ENCODE data around the gene CD8B.

CD8B gene

DNA sequence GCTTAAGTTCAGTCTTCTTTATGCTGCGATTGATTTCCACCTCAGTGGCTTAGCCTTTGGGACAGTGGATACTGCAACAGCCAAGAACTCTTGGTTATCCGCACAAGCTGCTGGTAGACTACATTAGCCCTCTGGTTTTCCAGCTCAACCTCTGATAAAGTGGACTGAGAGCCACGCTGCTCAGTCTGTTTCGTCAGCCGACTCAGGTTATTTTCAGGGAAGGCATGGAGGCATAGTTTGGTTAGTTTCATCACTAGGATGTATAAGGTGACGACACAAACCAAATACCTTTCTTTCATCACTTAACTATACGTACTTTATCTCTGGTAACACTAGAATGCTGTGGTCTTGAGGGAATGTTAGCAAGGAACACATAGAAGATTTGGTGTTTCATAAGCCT, 85.2 kb downstream of the CD8B start:
- H3K27me3 Mint-ChIP-seq (ENCODE audit: low read depth) = peaks cover 4% of the 10 kb centered on the region
- H3K36me3 Mint-ChIP-seq (ENCODE audit: low read depth) = peaks cover 35% of the 10 kb centered on the region
- no peak overlapping the region for H3K27ac Mint-ChIP-seq
- no peaks in the 10 kb centered on the region for H3K9me3 Mint-ChIP-seq
- H3K4me3 Mint-ChIP-seq = no peak overlapping the region
- no peak for TF ChIP-seq CTCF (IDR thresholded peaks at IDR 0.05; ENCODE audit: unreplicated experiment in 3 of 3)
- H3K4me1 Mint-ChIP-seq = no peaks in the 10 kb centered on the region

DNA sequence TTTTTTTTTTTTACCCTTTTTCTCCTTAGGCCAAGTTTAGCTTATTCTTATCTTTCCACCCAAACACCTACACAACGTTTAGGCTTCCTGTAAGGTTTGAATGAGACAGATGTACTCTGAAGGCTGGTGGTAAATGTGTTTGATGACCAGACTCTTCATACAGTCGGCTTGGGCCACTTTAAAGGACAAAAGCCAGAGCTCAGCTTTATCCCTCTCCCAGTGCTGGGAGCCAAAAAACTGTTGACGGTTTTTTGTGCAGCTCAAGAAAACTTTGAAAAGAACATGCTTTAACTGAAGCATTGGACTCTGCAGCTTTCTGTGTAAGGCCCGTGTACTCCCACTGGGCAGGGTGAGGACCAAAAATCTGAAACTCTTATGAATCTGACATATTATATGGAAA, 86.3 kb downstream of the CD8B start:
- Mint-ChIP-seq H3K27ac (no peak overlapping the region), H3K9me3 (no peaks in the 10 kb centered on the region), H3K4me1 (no peaks in the 10 kb centered on the region), H3K4me3 (no peak overlapping the region), H3K27me3 (ENCODE audit: low read depth) (peaks cover under 1% of the 10 kb centered on the region), H3K36me3 (ENCODE audit: low read depth) (peaks cover 47% of the 10 kb centered on the region)
- no peak for TF ChIP-seq CTCF (IDR thresholded peaks at IDR 0.05; ENCODE audit: unreplicated experiment in 3 of 3)

GRCh38 chr2:86774862-86775261, 86.8 kb downstream of the CD8B start:
- H3K4me3 Mint-ChIP-seq = no peak overlapping the region
- H3K9me3 Mint-ChIP-seq = no peaks in the 10 kb centered on the region
- no peak for TF ChIP-seq CTCF (IDR thresholded peaks at IDR 0.05; ENCODE audit: unreplicated experiment in 3 of 3)
- no peak overlapping the region for H3K27ac Mint-ChIP-seq
- no peaks in the 10 kb centered on the region for H3K4me1 Mint-ChIP-seq
- no peaks in the 10 kb centered on the region for H3K27me3 Mint-ChIP-seq (ENCODE audit: low read depth)
- H3K36me3 Mint-ChIP-seq (ENCODE audit: low read depth) = peaks cover 50% of the 10 kb centered on the region

DNA sequence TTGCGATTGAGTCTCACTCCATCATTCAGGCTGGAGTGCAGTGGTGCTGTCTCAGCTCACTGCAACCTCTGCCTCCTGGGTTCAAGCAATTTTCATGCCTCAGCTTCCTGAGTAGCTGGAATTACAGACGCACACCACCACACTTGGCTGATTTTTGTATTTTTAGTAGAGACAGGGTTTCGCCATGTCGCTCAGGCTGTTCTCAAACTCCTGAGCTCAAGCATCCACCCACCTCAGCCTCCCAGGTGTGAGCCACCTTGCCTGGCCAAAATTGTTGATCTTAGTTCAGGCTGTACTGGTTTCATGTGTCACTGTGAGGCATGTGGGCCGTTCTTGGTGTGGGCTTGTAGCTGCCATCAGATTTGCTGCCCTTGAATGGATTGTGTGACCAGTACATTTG, 89.1 kb downstream of the CD8B start:
- Mint-ChIP-seq H3K4me1 (no peaks in the 10 kb centered on the region), H3K36me3 (ENCODE audit: low read depth) (peaks cover 61% of the 10 kb centered on the region), H3K27me3 (ENCODE audit: low read depth) (no peaks in the 10 kb centered on the region), H3K4me3 (no peak overlapping the region), H3K27ac (no peak overlapping the region), H3K9me3 (no peaks in the 10 kb centered on the region)
- no peak for TF ChIP-seq CTCF (IDR thresholded peaks at IDR 0.05; ENCODE audit: unreplicated experiment in 3 of 3)

- no peak overlapping the region for H3K4me3 Mint-ChIP-seq
- H3K36me3 Mint-ChIP-seq (ENCODE audit: low read depth) = peaks cover 59% of the 10 kb centered on the region
- H3K9me3 Mint-ChIP-seq = no peaks in the 10 kb centered on the region
- H3K4me1 Mint-ChIP-seq = no peaks in the 10 kb centered on the region
- H3K27ac Mint-ChIP-seq = no peak overlapping the region
- H3K27me3 Mint-ChIP-seq (ENCODE audit: low read depth) = no peaks in the 10 kb centered on the region
- no peak for TF ChIP-seq CTCF (IDR thresholded peaks at IDR 0.05; ENCODE audit: unreplicated experiment in 3 of 3)
Measured at GRCh38 chr2:86770816-86771301, 90.8 kb downstream of the CD8B start.

DNA sequence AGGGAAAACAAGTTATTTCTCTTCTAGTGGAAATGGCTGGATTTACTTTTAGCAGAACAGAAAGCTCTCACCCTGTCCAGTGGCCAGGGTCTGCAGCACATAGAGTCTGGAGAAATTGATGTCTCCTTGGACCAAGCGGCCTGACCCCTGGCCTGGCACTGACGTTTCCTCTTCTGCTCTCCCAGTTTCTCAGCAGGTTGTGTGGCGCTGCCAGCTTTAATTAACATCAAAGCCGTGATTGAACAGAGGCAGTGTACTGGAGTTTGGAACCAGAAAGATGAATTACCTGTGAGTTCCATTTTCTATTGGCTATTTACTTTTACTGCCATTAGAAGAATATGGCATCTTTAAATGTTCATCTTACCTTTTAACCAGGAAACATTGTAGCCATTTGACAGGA, 91.8 kb downstream of the CD8B start:
- H3K36me3 Mint-ChIP-seq (ENCODE audit: low read depth) = peaks cover 60% of the 10 kb centered on the region
- H3K9me3 Mint-ChIP-seq = no peaks in the 10 kb centered on the region
- no peak for TF ChIP-seq CTCF (IDR thresholded peaks at IDR 0.05; ENCODE audit: unreplicated experiment in 3 of 3)
- H3K4me1 Mint-ChIP-seq = peaks cover 1% of the 10 kb centered on the region
- H3K4me3 Mint-ChIP-seq = no peak overlapping the region
- H3K27ac Mint-ChIP-seq = peak overlapping the region in 1 of 3 experiments; percentile 8
- H3K27me3 Mint-ChIP-seq (ENCODE audit: low read depth) = no peaks in the 10 kb centered on the region

Measured in nephron (organoid).